Osteocyte (in vitro differentiated cells): Measurements from ENCODE around the gene MCFD2. TPM values are rescaled to one million over a fixed set of nuclear protein-coding genes. Genes with fewer than 3 reads are reported as not detected.

ENCODE experiments used
- DNase-seq: peaks from one replicate; pipeline ENCODE4 v3.0.0; 2021; ENCODE audit warnings: mixed read lengths; ENCODE audit not compliant: unreplicated experiment; ENCODE audit errors: extremely low spot score
- H3K27ac Mint-ChIP-seq: one replicate; pipeline ENCODE4 v1.8.0; 2021; ENCODE audit warnings: mild to moderate bottlenecking, mixed read lengths; ENCODE audit not compliant: unreplicated experiment
- H3K27me3 Mint-ChIP-seq: one replicate; pipeline ENCODE4 v1.8.0; 2021; ENCODE audit warnings: mixed read lengths; ENCODE audit not compliant: unreplicated experiment
- H3K36me3 Mint-ChIP-seq: one replicate; pipeline ENCODE4 v1.8.0; 2021; ENCODE audit warnings: mixed read lengths; ENCODE audit not compliant: unreplicated experiment
- H3K4me1 Mint-ChIP-seq: one replicate; pipeline ENCODE4 v1.8.0; 2021; ENCODE audit warnings: mixed read lengths; ENCODE audit not compliant: unreplicated experiment
- H3K4me3 Mint-ChIP-seq: one replicate; pipeline ENCODE4 v1.8.0; 2021; ENCODE audit warnings: mild to moderate bottlenecking, moderate library complexity, mixed read lengths; ENCODE audit not compliant: unreplicated experiment
- H3K9me3 Mint-ChIP-seq: one replicate; pipeline ENCODE4 v1.8.0; 2021; ENCODE audit warnings: mixed read lengths; ENCODE audit not compliant: unreplicated experiment
- total RNA-seq: library from RNA; stranded (reverse); gene quantifications from 2 replicates; pipeline ENCODE4 v1.2.1, GENCODE V29; 2021
- TF ChIP-seq, protein P1 (sequence below): fragments of 200-600 bp; sonication (generic); IDR thresholded peaks from 2 replicates; pipeline ENCODE4 v1.5.0; 2021; ENCODE audit warnings: antibody characterized with exemption, mild to moderate bottlenecking, moderate library complexity

Gene MCFD2
- total RNA-seq, 1 donor from 2014 or later, result 106 TPM

DNA sequence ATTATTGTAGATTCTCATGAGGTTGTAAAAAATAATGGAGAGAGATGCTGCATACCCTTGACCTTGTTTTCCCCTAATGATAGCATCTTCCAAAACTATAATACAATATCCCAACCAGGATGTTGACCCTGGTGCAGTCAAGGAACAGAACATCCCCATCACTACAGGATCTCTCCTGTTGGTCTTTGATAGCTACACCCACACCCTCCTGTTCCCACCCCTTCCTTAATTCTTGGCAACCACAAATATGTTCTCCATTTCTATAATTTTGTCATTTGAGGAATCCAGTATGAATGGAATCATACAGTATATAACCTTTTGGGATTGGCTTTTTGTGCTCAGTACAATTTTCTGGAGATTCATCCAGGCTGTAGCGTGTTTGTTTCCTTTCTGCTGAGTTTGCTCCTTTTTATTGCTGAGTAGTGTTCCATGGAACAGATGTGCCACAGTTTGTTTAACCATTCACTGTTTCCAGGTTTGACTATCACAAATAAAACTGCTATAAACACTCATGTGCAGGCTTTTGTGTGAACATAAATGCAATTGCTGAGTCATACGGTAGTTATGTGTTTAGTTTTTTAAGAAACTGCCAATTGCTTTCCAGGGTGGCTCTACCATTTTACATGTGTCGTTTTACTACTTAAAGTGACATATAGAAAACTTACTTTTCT is 22.2 kb downstream of the MCFD2 start:
- Mint-ChIP-seq H3K27ac (peak overlapping the region; percentile 32), H3K4me1 (peaks cover 25% of the 10 kb centered on the region), H3K9me3 (peaks cover 5% of the 10 kb centered on the region), H3K4me3 (no peak overlapping the region), H3K36me3 (no peaks in the 10 kb centered on the region), H3K27me3 (no peaks in the 10 kb centered on the region)
- TF ChIP-seq, protein P1, sequence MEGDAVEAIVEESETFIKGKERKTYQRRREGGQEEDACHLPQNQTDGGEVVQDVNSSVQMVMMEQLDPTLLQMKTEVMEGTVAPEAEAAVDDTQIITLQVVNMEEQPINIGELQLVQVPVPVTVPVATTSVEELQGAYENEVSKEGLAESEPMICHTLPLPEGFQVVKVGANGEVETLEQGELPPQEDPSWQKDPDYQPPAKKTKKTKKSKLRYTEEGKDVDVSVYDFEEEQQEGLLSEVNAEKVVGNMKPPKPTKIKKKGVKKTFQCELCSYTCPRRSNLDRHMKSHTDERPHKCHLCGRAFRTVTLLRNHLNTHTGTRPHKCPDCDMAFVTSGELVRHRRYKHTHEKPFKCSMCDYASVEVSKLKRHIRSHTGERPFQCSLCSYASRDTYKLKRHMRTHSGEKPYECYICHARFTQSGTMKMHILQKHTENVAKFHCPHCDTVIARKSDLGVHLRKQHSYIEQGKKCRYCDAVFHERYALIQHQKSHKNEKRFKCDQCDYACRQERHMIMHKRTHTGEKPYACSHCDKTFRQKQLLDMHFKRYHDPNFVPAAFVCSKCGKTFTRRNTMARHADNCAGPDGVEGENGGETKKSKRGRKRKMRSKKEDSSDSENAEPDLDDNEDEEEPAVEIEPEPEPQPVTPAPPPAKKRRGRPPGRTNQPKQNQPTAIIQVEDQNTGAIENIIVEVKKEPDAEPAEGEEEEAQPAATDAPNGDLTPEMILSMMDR, result no peak
- DNase-seq, result no peak

DNA sequence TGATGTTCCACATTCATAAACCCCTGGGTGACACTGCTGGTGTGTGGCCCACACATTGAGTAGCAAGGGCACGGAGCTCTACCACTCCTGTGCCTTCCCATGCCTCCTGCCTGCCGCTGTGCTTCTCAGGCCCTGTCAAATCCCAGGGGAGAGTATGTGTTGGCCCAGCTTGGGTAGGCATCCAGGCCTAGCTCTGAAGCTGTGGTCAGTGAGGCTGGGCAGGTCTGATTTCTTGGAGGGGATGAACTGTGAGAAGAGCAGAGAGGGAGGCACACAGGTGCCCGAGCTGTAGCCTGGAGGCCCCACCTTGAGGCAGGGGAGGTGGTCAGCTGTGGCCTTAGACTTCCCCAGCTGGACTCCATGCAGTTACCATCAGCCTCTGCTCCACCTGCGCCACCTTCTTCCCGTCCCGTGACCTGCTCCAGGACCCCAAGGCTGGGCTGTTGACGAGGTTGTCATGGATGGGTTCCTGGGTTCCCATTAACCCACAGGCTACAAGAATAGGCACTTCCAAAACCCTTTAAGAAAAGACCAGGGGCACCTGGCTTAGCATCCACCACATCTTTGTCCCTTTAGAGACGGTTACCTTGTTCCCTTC is 23.6 kb downstream of the MCFD2 start:
- H3K27me3 Mint-ChIP-seq, result no peaks in the 10 kb centered on the region
- no peak for DNase-seq
- peaks cover 5% of the 10 kb centered on the region for H3K9me3 Mint-ChIP-seq
- H3K4me3 Mint-ChIP-seq, result no peak overlapping the region
- TF ChIP-seq, protein P1, result no peak
- no peaks in the 10 kb centered on the region for H3K36me3 Mint-ChIP-seq
- peaks cover 23% of the 10 kb centered on the region for H3K4me1 Mint-ChIP-seq
- H3K27ac Mint-ChIP-seq, result no peak overlapping the region

DNA sequence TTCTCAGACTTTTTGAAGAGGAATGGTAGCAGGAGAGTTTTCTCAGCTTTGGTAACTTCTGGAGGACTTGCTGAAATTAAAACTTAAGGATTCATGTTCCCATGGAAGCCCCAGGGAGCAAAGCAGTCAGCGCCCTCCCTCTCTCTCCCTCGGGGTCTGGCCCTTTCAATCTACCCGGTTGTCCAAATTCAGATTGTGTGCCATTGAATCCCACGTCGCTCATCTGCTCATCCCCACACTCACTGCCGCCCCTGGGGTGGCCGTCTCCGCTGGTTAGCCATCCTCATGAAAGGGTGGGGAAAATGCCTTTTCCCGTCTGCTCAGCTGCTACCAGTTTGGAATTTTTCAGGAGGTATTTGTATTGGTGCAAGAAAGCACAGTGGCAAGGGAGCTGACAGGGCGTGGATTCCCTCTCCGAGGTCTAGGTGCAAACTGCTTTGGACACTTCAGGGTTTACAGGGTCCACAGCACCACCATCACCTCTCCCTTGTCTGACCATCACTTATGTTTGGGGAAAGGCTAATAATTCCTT is 27.1 kb downstream of the MCFD2 start:
- TF ChIP-seq, protein P1, result no peak
- Mint-ChIP-seq H3K4me1 (peaks cover 42% of the 10 kb centered on the region), H3K27me3 (no peaks in the 10 kb centered on the region), H3K9me3 (peaks cover 12% of the 10 kb centered on the region), H3K36me3 (no peaks in the 10 kb centered on the region), H3K27ac (no peak overlapping the region), H3K4me3 (no peak overlapping the region)
- DNase-seq, result no peak

GRCh38 chr2:46887028-46887885 is 28.3 kb downstream of the MCFD2 start:
- TF ChIP-seq, protein P1, result no peak
- no peak overlapping the region for H3K4me3 Mint-ChIP-seq
- no peak for DNase-seq
- H3K36me3 Mint-ChIP-seq, result no peaks in the 10 kb centered on the region
- no peak overlapping the region for H3K27ac Mint-ChIP-seq
- H3K9me3 Mint-ChIP-seq, result peaks cover 8% of the 10 kb centered on the region
- H3K4me1 Mint-ChIP-seq, result peaks cover 42% of the 10 kb centered on the region
- H3K27me3 Mint-ChIP-seq, result no peaks in the 10 kb centered on the region
